Measurements from ENCODE around the gene GRM1. TPM values are rescaled to one million over a fixed set of nuclear protein-coding genes. Genes with fewer than 3 reads are reported as not detected.

Gene GRM1
- total and polyA plus RNA-seq, 2 of the 4 experiments (the other 2 are of a cell fraction): not detected

GRCh38 chr6:146123616-146124015, 94.8 kb downstream of the GRM1 start:
- no CpG with 5 or more reads among the region's 4 CpGs for WGBS, 2 experiments (ENCODE audit: extremely low coverage in 2 of 2, insufficient read length in 1 of 2)
- in situ Hi-C loops (cut with MboI; ENCODE audit: low sequenced_read_pairs) (no loop called here), intact Hi-C loops (cut with micrococcal nuclease) (no loop called here), dilution Hi-C loops (cut with HindIII; ENCODE audit: low sequenced_read_pairs, unreplicated experiment) (no loop called here)
- H3K14ac ChIP-seq (replicated peaks; ENCODE audit: low read depth, low read length): no peak overlapping the region
- ChIA-PET POLR2A (ENCODE audit: unreplicated experiment) (no interaction called here), CTCF (no interaction called here)
- no peak overlapping the region for H2BK5ac ChIP-seq (ENCODE audit: low read depth, low read length, poor library complexity, severe bottlenecking)
- H3K79me1 ChIP-seq (ENCODE audit: low read depth in 1 of 2, low read length in 2 of 2): no peaks in the 10 kb centered on the region
- H3K23ac ChIP-seq (ENCODE audit: low read depth, low read length): no peak overlapping the region
- no peak overlapping the region for H2AFZ ChIP-seq (replicated peaks; ENCODE audit: low read length, poor library complexity)
- H3K56ac ChIP-seq (ENCODE audit: extremely low read depth, insufficient read depth, low read length): no peak overlapping the region
- no peak overlapping the region for H3K4me2 ChIP-seq (ENCODE audit: low read depth, low read length)
- DNase-seq (no peak), ATAC-seq (ENCODE audit: low read depth) (no peak)
- no peaks in the 10 kb centered on the region for H3K9me1 ChIP-seq (ENCODE audit: insufficient read depth, low read length)
- no peak overlapping the region for H3K9ac ChIP-seq (ENCODE audit: low read depth, low read length)
- H2BK120ac ChIP-seq (ENCODE audit: low read depth, low read length): no peak overlapping the region
- H4K91ac ChIP-seq (ENCODE audit: insufficient read depth, low read depth, low read length): no peak overlapping the region
- no peak overlapping the region for H3K27ac ChIP-seq (ENCODE audit: insufficient read depth, low read length)
- H4K20me1 ChIP-seq (ENCODE audit: insufficient read depth, low read length): no peaks in the 10 kb centered on the region
- no peaks in the 10 kb centered on the region for H3K27me3 ChIP-seq (ENCODE audit: control insufficient read depth, insufficient read depth, low read length)
- H3K4me3 ChIP-seq (ENCODE audit: insufficient read depth, low read depth, low read length): no peak overlapping the region
- no peak for TF ChIP-seq CHD1 (IDR thresholded peaks at IDR 0.05; ENCODE audit: low read depth, low read length)
- TF ChIP-seq RFX5 (IDR thresholded peaks at IDR 0.05; ENCODE audit: low read depth, low read length): no peak
- BruUV-seq (replicated peaks): no TSS peak
- no peak overlapping the region for H4K5ac ChIP-seq (ENCODE audit: low read depth, low read length)
- H3K18ac ChIP-seq (ENCODE audit: low read depth, low read length): no peak overlapping the region
- H4K8ac ChIP-seq (ENCODE audit: low read depth in 2 of 2, low read length in 2 of 2): no peak overlapping the region
- no peaks in the 10 kb centered on the region for H3K36me3 ChIP-seq (ENCODE audit: control insufficient read depth, insufficient read depth, low read length)
- H3K9me3 ChIP-seq (ENCODE audit: control insufficient read depth, insufficient read depth, low read length): peaks cover 6% of the 10 kb centered on the region; the same call in 1 of the 2 replicates
- no peak overlapping the region for H3K4ac ChIP-seq (ENCODE audit: low read depth, low read length)
- H2BK15ac ChIP-seq (ENCODE audit: low read depth, low read length): no peak overlapping the region
- H2AK9ac ChIP-seq (replicated peaks; ENCODE audit: low read depth, low read length, poor library complexity): no peak overlapping the region
- no peak overlapping the region for H2AK5ac ChIP-seq (ENCODE audit: low read depth, low read length)
- H2BK20ac ChIP-seq (ENCODE audit: low read depth, low read length): no peak overlapping the region
- no peaks in the 10 kb centered on the region for H3K4me1 ChIP-seq (ENCODE audit: control insufficient read depth, insufficient read depth, low read length)

Measured in IMR-90 (cell line).